ENCODE results near the gene ANAPC10.
"Not testable (repeated sequence)": the region's sequence is repeated elsewhere in the genome, so short reads cannot be mapped to it uniquely, and the experiment has no call there.

Gene ANAPC10

DNA sequence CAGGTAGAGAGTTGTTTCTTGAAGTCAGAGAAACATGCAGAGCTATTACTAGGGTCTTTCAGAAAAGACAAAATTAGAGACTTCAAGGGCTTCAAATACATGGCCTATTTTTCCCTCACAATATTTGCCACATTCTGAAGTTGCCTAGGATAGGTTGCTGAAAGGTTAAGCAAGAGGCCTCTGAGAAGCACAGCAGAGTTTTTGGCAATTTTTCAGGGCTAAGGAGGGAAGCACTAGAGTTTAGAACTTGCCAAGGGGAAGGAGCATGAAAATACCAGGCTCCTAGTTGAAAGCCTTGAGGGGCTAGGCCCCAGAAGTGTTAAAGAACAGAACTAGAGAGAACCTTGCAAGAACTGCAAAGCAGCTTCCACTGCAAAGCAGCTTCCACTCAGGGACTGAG lies 86.4 kb downstream of the ANAPC10 start:
- TF ChIP-seq CTCF (conservative IDR thresholded peaks at IDR 0.05; ENCODE audit: low read length): no peak
- peak; percentile 20 for DNase-seq (ENCODE audit: low read depth)
- H3K4me3 ChIP-seq (ENCODE audit: low read length): no peak overlapping the region

- H3K4me3 ChIP-seq (ENCODE audit: low read length); DNase-seq (ENCODE audit: low read depth): not testable (repeated sequence)
Measured at GRCh38 chr4:145010315-145010714, 87.7 kb downstream of the ANAPC10 start.

DNA sequence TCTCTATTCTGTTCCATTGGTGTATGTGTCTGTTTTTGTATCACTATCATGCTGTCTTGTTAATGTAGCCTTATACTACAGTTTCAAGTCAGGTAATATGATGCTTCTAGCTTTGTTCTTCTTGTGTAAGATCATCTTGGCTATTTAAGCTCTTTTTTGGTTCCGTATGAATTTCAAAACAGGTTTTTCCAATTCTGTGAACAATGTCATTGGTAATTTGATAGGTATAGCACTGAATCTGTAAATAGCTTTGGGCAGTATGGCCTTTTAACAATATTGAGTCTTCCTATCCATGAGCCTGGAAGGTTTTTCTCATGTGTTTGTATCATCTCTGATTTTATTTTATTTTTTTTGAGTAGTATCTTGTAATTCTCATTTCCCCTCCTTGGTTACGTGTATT lies 94.3 kb downstream of the ANAPC10 start:
- H3K4me3 ChIP-seq (ENCODE audit: low read length): no peak overlapping the region
- DNase-seq (ENCODE audit: low read depth): no peak
- no peak for TF ChIP-seq CTCF (conservative IDR thresholded peaks at IDR 0.05; ENCODE audit: low read length)

DNA sequence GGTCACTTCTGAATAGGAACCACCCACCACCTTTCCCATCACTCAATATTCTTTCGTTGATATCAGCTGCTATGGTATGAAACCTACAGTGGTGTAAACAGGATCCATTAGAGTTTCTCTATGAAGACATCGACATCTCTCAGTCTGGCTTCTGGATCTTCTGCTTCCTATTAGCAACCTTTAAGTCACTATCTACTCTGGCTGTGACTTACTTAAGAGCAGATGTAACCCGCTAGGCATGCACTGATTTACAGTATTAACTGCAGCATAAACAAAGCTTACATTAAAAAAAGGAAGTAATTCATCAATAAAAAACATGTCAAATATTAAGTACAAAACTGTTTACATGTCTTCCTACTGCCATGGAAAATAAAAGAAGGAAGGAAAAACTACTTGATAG lies 96.4 kb downstream of the ANAPC10 start:
- no peak for DNase-seq (ENCODE audit: low read depth)
- H3K4me3 ChIP-seq (ENCODE audit: low read length): no peak overlapping the region
- TF ChIP-seq CTCF (conservative IDR thresholded peaks at IDR 0.05; ENCODE audit: low read length): no peak

GRCh38 chr4:145000656-145001055 lies 97.3 kb downstream of the ANAPC10 start:
- DNase-seq (ENCODE audit: low read depth); H3K4me3 ChIP-seq (ENCODE audit: low read length): not testable (repeated sequence)

DNA sequence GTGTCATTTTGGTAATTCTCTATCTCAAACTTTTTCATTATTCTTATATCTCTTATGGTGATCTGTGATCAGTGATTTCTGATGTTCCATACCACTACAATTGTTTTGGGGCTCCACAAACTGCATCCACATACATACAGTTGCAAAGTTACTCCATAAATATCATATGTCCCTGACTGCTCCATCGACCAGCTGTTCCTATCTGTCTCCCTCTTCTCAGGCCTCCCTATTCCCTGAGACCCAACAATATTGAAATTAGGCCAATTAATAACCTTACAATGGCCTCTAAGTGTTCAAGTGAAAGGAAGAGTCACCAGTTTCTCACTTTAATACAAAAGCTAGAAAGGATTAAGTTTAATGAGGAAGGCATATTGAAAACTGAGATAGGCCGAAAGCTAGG lies 108.7 kb downstream of the ANAPC10 start:
- H3K4me3 ChIP-seq (ENCODE audit: low read length): no peak overlapping the region
- DNase-seq (ENCODE audit: low read depth): no peak

DNA sequence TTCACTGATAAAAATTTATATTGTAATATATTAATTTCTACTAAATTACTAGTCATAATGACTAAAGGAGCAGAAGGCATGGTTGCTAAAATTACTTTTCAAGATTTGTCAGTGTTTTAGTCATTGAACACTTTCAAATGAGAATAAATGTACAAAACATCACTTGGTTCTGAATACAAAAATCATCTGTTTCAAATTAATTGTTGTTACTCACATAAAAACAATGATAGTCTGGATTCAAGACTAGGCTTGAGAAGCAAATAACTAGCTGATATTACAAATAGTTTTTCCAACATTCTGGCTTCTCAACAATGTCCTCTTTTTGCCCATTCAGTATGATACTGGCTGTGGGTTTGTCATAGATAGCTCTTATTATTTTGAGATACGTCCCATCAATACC lies 112.5 kb downstream of the ANAPC10 start:
- peak; percentile 66 for DNase-seq (ENCODE audit: low read depth)
- no peak overlapping the region for H3K4me3 ChIP-seq (ENCODE audit: low read length)
- TF ChIP-seq CTCF (conservative IDR thresholded peaks at IDR 0.05; ENCODE audit: low read length): no peak

More for the DNA sequence above, 108.7 kb downstream of the ANAPC10 start:
- no peak for TF ChIP-seq CTCF (conservative IDR thresholded peaks at IDR 0.05; ENCODE audit: low read length)

DNA sequence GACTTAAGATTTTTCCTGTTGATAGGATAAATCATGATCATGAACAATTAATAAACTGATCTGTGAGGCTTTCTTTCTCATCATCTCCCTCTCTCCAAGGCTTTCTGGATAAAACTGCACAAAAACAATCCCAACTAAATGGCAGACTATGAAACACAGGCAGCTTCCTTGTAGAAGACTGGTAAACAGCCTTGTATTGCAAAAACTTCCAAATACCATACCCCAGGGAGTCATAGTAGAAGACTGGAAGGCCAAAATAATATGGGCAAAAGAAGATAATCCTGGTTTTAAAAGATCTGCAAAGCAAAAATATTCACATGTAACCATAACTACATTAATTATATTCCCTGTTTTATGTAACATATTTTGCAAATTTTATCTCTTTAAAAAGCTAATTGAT lies 113.0 kb downstream of the ANAPC10 start:
- no peak for TF ChIP-seq CTCF (conservative IDR thresholded peaks at IDR 0.05; ENCODE audit: low read length)
- H3K4me3 ChIP-seq (ENCODE audit: low read length): no peak overlapping the region
- peak; percentile 3 for DNase-seq (ENCODE audit: low read depth)

Data from AG10803 (cell line).